Neural cell (in vitro differentiated cells): ENCODE measurements around the gene SPACA5.

Source experiments
- EZH2 ChIP-seq: fragments of 200-600, 300-800 bp; shearing (Covaris generic), sonication (generic); IDR thresholded peaks from 2 replicates; pipeline ENCODE4 v1.6.1; 2014; ENCODE audit warnings: antibody characterized with exemption, low read length, borderline replicate concordance, mild to moderate bottlenecking; ENCODE audit not compliant: insufficient read depth, poor library complexity, severe bottlenecking
- TF ChIP-seq, protein P1 (sequence below): fragments of 450-650 bp; IDR thresholded peaks from 2 replicates; pipeline ENCODE4 v1.5.1; 2014; ENCODE audit warnings: antibody characterized with exemption, mild to moderate bottlenecking, moderate library complexity; ENCODE audit not compliant: poor library complexity, severe bottlenecking

DNA sequence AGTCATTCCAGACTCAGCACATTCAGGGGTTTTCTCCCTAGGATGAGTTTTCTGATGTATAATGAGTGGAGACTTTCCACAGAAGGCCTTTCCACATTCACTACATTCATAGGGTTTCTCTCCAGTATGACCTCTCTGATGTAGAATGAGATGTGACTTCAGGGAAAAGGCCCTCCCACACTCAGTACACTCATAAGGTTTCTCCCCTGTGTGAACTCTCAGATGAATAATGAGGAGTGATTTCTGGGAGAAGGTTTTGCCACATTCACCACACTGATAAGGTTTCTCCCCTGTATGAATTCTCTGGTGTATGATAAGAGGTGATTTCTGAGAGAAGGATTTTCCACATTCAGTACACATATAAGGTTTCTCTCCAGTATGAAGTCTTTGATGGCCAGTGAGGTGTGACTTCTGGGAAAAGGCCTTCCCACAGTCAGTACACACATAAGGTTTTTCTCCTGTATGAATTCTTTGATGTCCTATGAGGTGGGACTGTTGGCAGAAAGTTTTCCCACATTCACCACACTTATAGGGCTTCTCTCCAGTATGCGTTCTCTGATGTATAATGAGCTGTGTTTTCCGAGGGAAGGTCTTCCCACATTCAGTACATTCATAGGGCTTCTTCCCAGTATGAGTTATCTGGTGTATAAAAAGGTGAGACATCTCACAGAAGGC, 52.0 kb downstream of the SPACA5 start:
- no peak for TF ChIP-seq EZH2
- TF ChIP-seq, protein P1, sequence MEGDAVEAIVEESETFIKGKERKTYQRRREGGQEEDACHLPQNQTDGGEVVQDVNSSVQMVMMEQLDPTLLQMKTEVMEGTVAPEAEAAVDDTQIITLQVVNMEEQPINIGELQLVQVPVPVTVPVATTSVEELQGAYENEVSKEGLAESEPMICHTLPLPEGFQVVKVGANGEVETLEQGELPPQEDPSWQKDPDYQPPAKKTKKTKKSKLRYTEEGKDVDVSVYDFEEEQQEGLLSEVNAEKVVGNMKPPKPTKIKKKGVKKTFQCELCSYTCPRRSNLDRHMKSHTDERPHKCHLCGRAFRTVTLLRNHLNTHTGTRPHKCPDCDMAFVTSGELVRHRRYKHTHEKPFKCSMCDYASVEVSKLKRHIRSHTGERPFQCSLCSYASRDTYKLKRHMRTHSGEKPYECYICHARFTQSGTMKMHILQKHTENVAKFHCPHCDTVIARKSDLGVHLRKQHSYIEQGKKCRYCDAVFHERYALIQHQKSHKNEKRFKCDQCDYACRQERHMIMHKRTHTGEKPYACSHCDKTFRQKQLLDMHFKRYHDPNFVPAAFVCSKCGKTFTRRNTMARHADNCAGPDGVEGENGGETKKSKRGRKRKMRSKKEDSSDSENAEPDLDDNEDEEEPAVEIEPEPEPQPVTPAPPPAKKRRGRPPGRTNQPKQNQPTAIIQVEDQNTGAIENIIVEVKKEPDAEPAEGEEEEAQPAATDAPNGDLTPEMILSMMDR, result no peak
